Dendritic cell treated with granulocyte-macrophage colony-stimulating factor and Interleukin-4, amounts not matched to agents 40 ng/mL and 50 ng/mL, for 4 days (primary cell): Measurements from ENCODE around the gene SDC4.
A peak's percentile ranks its signal among the peaks of the same experiment; 100 is the strongest.

Experiments used
- H3K27ac Mint-ChIP-seq: one replicate; pipeline ENCODE4 v1.8.0; 2022; ENCODE audit warnings: mild to moderate bottlenecking, mixed read lengths
- H3K27me3 Mint-ChIP-seq: one replicate; pipeline ENCODE4 v1.8.0; 2022; ENCODE audit warnings: mild to moderate bottlenecking, mixed read lengths
- H3K36me3 Mint-ChIP-seq: one replicate; pipeline ENCODE4 v1.8.0; 2022; ENCODE audit warnings: low read depth, mixed read lengths
- H3K4me1 Mint-ChIP-seq: one replicate; pipeline ENCODE4 v1.8.0; 2022; ENCODE audit warnings: low read depth, mixed read lengths
- H3K4me3 Mint-ChIP-seq: one replicate; pipeline ENCODE4 v1.8.0; 2022; ENCODE audit warnings: mild to moderate bottlenecking, moderate library complexity, mixed read lengths
- H3K9me3 Mint-ChIP-seq: one replicate; pipeline ENCODE4 v1.8.0; 2022; ENCODE audit warnings: mixed read lengths
- intact Hi-C: fragments of 100-400 bp; cut with micrococcal nuclease; formaldehyde crosslinking; loops from one replicate; pipeline ENCODE4 v1.15.0; 2022

Gene SDC4

DNA sequence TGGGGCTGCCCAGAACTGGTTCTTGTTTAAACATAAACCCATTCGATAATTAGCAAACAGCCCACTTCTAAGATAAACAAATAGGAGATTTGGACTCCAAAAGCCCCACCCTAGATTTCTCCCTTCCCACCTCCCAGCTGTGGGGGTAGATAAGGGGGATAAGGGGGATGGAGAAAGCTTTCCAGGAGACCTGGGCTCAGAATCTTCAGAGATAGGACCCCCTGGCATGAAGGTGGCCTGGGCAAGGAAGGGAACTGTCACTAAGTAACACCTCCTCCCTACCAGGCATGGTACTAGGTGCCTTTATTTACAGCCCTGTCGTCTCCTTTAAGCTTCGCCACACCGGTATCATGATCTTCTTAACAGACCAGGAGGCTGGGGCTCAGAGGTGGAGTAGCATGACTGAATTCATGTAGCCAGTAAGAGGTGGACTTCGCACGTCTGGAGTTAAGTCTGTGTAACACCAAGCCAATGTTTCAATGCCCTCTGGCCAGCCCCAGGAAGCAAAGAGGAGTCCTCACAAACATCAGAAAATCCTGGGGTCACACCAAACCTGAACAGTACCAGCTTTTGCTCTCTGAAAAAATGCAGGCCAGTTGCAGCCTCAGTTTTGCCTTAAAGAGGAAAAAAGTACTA is 4.6 kb downstream of the SDC4 start:
- H3K27ac Mint-ChIP-seq = no peak overlapping the region
- intact Hi-C loops = no loop called here
- H3K27me3 Mint-ChIP-seq = no peaks in the 10 kb centered on the region
- no peak overlapping the region for H3K4me3 Mint-ChIP-seq
- no peaks in the 10 kb centered on the region for H3K9me3 Mint-ChIP-seq
- peaks cover 37% of the 10 kb centered on the region for H3K36me3 Mint-ChIP-seq
- H3K4me1 Mint-ChIP-seq = peaks cover 92% of the 10 kb centered on the region

DNA sequence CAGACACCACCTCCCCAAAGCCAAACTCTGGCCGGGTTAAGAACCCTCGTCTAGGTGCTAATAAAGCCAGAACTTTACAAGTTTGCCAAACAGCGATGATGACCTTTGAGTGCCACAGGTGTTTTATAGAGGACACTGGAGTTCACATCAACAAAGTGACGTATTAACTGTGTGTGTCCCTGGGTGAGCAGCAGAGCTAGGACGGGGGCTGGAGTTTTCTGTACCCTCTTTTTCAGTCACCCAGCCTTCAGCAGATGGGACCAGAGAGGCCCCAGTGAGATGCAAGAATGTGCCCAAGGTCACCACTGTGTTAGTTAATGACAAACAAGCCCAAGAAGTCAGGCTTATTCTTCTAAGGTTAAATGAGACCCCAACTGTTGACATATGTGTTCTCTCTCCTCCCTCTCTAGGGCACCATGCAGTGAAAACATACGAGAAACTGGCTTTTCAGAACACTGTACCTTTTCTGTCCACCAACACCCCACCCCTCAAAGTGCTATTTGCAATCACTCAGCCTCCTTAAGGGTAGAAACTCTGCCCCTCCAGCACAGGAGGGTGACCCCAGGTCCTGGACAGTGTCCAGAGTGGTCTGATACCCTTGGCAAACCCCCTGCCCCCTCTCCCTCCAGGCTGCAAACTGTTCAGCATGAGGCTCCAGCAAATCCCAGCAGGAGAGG is 5.2 kb downstream of the SDC4 start:
- intact Hi-C loops = no loop called here
- H3K4me3 Mint-ChIP-seq = no peak overlapping the region
- peaks cover 38% of the 10 kb centered on the region for H3K36me3 Mint-ChIP-seq
- peaks cover 91% of the 10 kb centered on the region for H3K4me1 Mint-ChIP-seq
- no peaks in the 10 kb centered on the region for H3K27me3 Mint-ChIP-seq
- no peaks in the 10 kb centered on the region for H3K9me3 Mint-ChIP-seq
- no peak overlapping the region for H3K27ac Mint-ChIP-seq

DNA sequence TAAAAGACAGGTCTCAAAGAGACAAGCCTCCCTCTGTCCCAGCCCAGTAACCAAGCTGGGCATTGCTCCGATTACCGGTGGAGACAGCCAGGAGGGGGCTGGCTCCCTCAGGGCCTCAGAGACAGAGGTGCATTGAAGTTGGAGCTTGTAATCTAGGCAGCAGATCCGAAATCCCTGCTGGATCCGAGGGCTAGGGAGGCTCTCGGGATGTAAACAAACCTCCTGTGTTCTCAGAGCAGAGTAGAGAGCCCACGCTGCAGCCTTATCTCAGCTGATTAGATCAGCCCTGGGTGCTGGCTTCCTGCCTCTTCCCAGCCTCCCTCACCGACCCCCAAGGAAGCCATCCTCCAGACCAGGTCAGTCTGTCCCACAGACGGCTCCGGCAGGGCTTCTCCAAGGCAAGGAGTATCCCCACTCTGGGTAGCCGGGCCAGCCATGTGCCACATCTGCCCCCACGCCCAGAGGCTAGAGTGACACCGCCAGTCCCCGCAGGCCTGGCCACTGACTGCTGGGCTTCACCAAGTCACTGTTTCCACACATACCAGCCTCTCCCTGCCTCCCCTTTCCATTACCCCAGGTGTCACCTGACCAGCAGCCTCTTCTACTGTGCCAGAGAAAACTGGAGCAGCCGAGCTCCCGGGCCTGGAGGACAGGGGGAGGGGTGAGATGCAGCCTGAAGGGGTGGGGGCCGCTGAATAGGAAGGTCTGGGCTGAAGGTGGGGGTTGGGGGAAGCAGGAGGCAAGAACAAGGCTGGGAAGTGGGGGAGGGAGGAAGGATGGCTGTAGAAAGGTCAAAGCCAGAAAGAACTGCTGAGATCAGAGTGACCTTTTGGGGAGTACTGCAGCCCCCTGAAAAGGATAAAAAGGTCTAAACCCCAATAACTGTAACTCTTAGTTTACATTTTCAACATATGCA is 6.0 kb downstream of the SDC4 start:
- peaks cover 94% of the 10 kb centered on the region for H3K4me1 Mint-ChIP-seq
- no peak overlapping the region for H3K4me3 Mint-ChIP-seq
- H3K27ac Mint-ChIP-seq = no peak overlapping the region
- peaks cover 41% of the 10 kb centered on the region for H3K36me3 Mint-ChIP-seq
- H3K9me3 Mint-ChIP-seq = no peaks in the 10 kb centered on the region
- intact Hi-C loops = no loop called here
- H3K27me3 Mint-ChIP-seq = no peaks in the 10 kb centered on the region

DNA sequence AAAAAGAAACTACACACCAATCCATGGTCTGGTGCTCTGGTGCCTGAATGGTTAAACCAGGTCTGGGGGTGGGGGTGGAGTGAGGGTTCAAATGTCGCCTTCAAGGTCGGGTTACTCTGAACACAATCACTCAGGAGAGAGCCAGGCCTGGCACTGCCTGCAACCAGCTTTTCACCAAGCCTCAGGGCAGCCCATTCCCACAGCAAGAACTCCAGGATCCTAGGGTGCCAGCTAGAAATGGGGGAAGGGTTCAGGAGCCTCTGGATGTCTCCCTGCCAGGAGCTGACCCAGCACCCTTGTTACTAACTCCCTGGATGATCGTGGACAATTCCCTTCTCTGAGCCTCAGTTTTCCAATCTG is 6.7 kb downstream of the SDC4 start:
- no peak overlapping the region for H3K4me3 Mint-ChIP-seq
- no peaks in the 10 kb centered on the region for H3K9me3 Mint-ChIP-seq
- intact Hi-C loops = no loop called here
- H3K27ac Mint-ChIP-seq = no peak overlapping the region
- no peaks in the 10 kb centered on the region for H3K27me3 Mint-ChIP-seq
- peaks cover 47% of the 10 kb centered on the region for H3K36me3 Mint-ChIP-seq
- H3K4me1 Mint-ChIP-seq = peaks cover 94% of the 10 kb centered on the region

DNA sequence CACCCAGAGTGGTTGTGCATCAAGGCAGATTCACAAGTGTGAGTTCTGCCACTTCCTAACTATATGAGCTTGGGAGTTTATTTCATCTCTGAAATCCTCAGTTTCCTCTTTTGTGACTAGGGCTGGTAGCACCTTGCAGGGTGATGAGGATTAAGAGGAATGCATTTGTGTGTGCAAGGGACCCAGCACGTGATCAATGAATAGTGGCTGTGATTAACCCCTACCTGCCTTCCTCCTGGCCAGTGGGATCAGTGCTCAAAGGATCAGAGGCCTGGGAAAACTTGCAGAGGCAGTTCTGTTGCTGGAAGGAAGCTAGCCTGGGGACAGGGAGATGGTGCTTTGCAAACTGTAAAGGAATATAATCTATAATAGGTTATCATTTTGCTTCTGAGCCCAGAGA is 7.3 kb downstream of the SDC4 start:
- H3K9me3 Mint-ChIP-seq = no peaks in the 10 kb centered on the region

DNA sequence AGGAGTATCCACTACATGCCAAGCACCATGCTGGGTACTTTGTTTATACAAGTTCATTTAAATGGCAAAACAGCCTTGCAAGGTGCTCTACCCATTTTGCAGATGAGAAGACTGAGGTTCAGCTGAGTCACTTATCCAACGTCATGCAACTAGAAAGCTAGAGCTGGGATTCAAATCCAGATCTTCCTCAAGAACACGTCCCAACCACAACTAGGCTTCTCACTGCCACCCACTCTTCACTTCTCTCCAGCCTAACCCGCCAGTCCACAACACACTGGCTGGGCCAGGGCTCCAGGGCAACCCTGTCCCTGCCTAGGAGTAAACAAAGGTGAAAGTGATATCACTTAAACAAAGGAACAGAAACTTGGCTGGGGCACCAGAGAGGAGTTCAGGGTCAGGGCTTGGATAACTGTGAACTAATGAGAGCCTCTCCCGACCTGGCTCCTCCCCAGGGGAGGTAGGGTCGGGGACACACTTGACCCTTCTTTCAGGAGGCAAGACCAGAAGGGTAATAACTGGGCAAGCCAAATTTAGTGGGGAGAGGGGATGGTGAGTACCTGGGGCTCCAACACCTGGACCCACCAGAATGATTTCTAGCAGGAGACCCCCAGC is 7.9 kb downstream of the SDC4 start:
- Mint-ChIP-seq H3K4me1 (peaks cover 88% of the 10 kb centered on the region), H3K9me3 (no peaks in the 10 kb centered on the region), H3K36me3 (peaks cover 58% of the 10 kb centered on the region), H3K4me3 (no peak overlapping the region), H3K27ac (no peak overlapping the region), H3K27me3 (no peaks in the 10 kb centered on the region)
- intact Hi-C loops = no loop called here

More for the DNA sequence above, 7.3 kb downstream of the SDC4 start:
- peaks cover 88% of the 10 kb centered on the region for H3K4me1 Mint-ChIP-seq
- H3K36me3 Mint-ChIP-seq = peaks cover 52% of the 10 kb centered on the region
- no peaks in the 10 kb centered on the region for H3K27me3 Mint-ChIP-seq
- peak overlapping the region; percentile 58 for H3K27ac Mint-ChIP-seq
- H3K4me3 Mint-ChIP-seq = no peak overlapping the region
- intact Hi-C loops = no loop called here

DNA sequence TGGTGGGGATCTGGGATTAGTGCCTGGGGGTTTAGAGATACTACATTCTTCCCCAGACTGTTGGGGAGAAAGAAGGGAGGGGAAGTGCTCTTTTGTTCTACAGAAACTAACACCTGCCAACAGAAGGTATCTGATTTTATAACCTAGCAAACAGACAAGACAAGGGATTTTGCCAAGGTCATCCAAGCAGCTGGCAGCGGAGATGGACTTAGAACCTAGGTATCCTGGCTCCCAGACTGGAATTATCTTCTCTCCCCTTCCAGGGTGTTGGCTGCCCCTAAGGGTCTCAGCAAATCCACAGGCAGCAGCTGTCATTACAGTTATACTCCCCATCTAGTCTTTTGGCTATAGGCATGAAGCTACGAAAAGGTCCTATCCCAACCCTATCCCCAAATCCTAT is 8.4 kb downstream of the SDC4 start:
- Mint-ChIP-seq H3K4me3 (no peak overlapping the region), H3K36me3 (peaks cover 63% of the 10 kb centered on the region), H3K27me3 (no peaks in the 10 kb centered on the region), H3K9me3 (no peaks in the 10 kb centered on the region), H3K27ac (no peak overlapping the region), H3K4me1 (peaks cover 85% of the 10 kb centered on the region)
- intact Hi-C loops = no loop called here

DNA sequence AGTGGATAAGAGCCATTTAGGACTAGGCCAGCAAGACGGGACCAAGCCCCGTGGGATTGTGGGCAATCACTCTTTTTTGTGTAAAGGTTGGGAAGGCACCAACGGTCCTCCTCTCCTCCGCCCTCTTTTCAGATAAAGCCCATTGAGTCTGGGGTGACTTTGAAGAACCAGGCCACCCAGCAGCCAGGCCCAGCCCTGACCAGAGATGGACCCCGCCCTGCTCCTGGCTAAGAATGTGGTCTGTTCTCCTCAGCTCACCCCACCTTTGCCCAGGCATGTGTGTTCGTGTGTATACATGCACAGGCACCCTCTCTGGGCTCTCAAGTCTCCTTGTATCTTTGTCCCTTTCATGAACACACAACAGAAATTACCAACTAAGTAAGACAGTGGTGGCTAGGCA is 9.1 kb downstream of the SDC4 start:
- Mint-ChIP-seq H3K27me3 (no peaks in the 10 kb centered on the region), H3K36me3 (peaks cover 66% of the 10 kb centered on the region), H3K27ac (no peak overlapping the region), H3K9me3 (no peaks in the 10 kb centered on the region), H3K4me1 (peaks cover 77% of the 10 kb centered on the region), H3K4me3 (no peak overlapping the region)
- intact Hi-C loops = no loop called here

DNA sequence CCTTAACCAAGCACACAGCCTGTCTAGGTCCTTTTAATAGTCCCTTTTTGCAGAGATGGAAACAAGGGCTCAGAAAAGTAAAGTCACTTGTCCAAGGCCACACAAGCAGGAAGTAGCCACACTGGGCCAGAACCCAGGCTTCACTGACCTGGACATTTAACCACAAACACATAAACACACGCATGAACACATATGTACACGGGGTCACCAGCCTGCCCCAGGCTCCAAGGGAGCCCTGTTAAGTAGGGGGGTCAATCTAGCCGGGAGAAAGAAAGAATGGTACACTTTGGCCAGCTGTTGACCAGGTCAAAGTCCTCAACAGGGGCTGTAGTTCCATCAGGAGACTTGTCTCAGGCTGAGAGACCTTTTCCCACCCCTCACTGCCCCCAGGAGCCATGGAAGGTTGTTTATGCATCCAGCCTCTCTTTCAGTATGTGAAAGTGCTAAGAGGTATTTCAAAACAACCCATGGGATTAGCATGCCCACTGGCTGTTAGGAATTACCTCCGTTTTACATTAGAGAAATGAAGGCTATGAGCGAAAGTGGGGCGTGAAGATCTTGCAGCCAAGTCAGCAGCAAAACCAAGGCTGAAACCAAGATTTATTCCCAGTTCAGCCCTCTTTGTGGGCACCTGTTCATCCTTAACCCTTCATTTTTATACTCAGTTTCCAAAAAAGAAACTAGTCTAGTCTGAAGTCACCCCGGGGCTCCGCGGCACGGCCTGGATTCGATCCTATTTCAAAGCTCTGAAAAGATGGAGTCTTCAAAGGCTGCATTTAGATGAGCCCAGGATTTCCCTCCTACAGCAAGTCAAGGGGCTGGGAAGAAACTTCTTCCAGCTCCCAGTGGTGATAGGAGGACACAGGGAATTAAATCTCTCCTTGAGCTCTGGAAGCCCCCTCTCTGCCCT is 9.8 kb downstream of the SDC4 start:
- peaks cover 67% of the 10 kb centered on the region for H3K36me3 Mint-ChIP-seq
- no peaks in the 10 kb centered on the region for H3K9me3 Mint-ChIP-seq
- H3K4me3 Mint-ChIP-seq = no peak overlapping the region
- intact Hi-C loops = no loop called here
- H3K27ac Mint-ChIP-seq = no peak overlapping the region
- H3K4me1 Mint-ChIP-seq = peaks cover 70% of the 10 kb centered on the region
- H3K27me3 Mint-ChIP-seq = no peaks in the 10 kb centered on the region

DNA sequence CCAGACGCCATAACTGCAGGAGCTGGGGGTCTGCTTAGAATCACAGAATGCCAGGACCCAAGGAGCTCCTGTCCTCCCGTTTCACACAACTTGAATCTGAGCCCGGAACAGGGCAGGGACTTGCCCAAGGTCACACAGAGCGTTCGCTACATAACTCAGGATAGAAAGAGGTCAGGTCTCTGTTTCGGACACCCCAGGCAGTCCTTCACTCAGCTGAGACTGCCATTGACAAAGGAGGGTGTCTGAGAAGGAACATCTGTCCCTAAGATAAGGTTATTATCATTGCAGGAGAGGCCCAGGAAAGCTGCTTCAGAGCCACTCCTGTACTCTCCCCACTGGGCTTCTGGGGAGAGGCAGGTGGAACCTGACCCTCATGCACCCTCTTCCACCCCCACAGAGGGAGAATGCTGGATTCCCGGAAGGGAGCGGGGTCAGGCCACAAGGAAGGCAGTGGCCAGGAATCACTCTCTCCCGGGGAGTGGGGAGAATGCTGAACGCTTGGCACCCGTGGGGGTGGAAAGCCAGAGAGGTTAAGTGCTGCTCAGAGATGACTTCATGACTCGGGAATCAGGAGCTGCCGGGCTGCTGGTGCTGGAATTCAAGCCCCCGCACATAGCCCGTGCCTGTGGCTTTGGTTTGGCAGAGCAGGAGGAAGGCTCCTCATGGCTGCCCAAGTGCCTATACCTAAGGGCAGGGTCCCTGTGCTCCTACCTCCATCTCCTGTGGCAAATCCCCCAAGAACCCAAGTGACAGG is 10.7 kb downstream of the SDC4 start:
- Mint-ChIP-seq H3K9me3 (no peaks in the 10 kb centered on the region), H3K27ac (peak overlapping the region; percentile 17), H3K36me3 (peaks cover 74% of the 10 kb centered on the region), H3K27me3 (no peaks in the 10 kb centered on the region), H3K4me3 (no peak overlapping the region), H3K4me1 (peaks cover 62% of the 10 kb centered on the region)
- intact Hi-C loops = no loop called here

DNA sequence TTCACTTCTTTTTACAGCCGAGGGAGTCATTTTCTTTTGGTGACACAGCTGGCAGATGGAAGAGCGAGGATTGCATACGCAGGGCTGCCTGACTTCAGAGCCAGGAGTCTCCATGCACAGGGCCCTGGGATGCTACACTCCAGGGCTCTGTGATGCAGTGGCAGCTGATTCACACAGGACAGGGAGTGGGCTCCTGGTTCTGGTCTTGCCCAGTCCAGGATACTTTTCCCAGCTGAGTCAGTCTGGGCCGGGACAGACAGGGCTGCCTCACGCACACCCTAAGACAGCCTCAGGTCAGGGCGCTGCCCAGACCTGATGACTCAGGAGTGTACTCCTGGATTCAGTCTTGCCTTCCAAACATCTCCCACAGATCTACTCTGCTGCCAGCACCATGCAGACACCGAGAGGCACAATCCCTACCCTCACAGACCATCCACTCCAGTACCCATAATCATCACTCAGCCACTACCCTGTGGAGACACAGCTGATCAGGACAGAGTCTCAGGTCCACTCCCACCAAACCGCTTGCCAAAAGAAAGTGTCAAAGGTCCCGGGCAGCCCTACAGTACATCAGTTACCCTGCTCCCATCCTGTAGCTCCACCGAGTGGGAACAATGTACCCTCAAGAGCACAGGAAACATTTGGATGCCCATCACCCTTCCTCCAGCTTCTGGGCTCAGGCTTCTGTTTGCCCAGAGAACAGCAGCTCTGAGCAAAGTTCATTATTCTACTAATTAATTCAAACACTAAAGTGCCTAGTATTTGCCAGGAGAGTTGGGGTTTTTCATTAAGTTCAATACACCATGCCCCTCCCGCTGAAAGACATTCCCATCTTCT is 11.5 kb downstream of the SDC4 start:
- H3K36me3 Mint-ChIP-seq = peaks cover 77% of the 10 kb centered on the region
- H3K4me3 Mint-ChIP-seq = no peak overlapping the region
- H3K27ac Mint-ChIP-seq = peak overlapping the region; percentile 17
- no peaks in the 10 kb centered on the region for H3K27me3 Mint-ChIP-seq
- peaks cover 54% of the 10 kb centered on the region for H3K4me1 Mint-ChIP-seq
- intact Hi-C loops = no loop called here
- H3K9me3 Mint-ChIP-seq = no peaks in the 10 kb centered on the region

DNA sequence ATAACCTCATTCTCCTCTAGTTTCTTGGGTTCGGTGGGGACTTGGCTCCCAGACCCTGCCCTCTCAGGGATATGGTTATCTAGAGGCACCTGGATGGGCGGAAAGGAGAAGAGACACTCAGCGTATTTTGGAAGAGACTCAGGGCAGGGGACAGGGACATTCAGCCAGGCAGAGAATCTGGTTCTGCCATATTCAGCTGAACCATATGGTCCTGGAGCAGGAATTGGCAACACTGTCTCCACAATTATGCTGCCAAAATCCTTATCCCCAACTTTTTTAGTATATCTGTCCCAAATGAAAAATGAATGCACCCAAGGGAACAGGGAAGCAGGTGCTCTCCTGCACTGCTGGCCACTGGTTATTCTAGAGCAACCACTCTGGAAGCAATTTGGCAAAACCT is 17.7 kb downstream of the SDC4 start:
- Mint-ChIP-seq H3K27me3 (no peaks in the 10 kb centered on the region), H3K36me3 (peaks cover 89% of the 10 kb centered on the region), H3K27ac (no peak overlapping the region), H3K9me3 (no peaks in the 10 kb centered on the region), H3K4me1 (peaks cover 4% of the 10 kb centered on the region), H3K4me3 (no peak overlapping the region)
- intact Hi-C loops = no loop called here
